CD4-positive, alpha-beta memory T cell (primary cell): Measurements from ENCODE around the gene CALML3. TPM values are rescaled to one million over a fixed set of nuclear protein-coding genes. Genes with fewer than 3 reads are reported as not detected.

Source experiments
- CTCF ChIA-PET: fragments of 350-600 bp; sonication (Branson Sonifier 250); formaldehyde crosslinking; loops from one replicate; lab custom pipeline; 2021; ENCODE audit warnings: inconsistent platforms; ENCODE audit not compliant: partially characterized antibody; lab: Charles Lee
- POLR2A ChIA-PET: fragments of 350-600 bp; sonication (Branson Sonifier 250); formaldehyde crosslinking; loops from one replicate; lab custom pipeline; 2021; ENCODE audit not compliant: partially characterized antibody; lab: Charles Lee
- DNase-seq, 5 donors: peaks; one replicate each; pipeline versions ENCODE4 v3.0.0 to v3.0.0-alpha.2; 2020 to 2022; ENCODE audit warnings: mixed read lengths in 1 of 5
- H3K27ac ChIP-seq: one replicate; pipeline ENCODE4 v1.7.0; 2013; ENCODE audit warnings: low read depth, low read length
- H3K27me3 ChIP-seq: 2 replicates; pipeline ENCODE4 v1.7.0; 2013; ENCODE audit warnings: mild to moderate bottlenecking, low read length, moderate library complexity; ENCODE audit not compliant: insufficient read depth
- H3K36me3 ChIP-seq: 2 replicates; pipeline ENCODE4 v1.7.0; 2013; ENCODE audit warnings: mild to moderate bottlenecking, low read length, moderate library complexity; ENCODE audit not compliant: insufficient read depth
- H3K4me1 ChIP-seq: 2 replicates; pipeline ENCODE4 v1.7.0; 2013; ENCODE audit warnings: mild to moderate bottlenecking, low read length, moderate library complexity; ENCODE audit not compliant: insufficient read depth
- H3K4me3 ChIP-seq, 2 donors: one replicate each; pipeline ENCODE4 v1.7.0; 2013; ENCODE audit warnings: low read length in 2 of 2, mild to moderate bottlenecking in 1 of 2
- H3K9me3 ChIP-seq, 2 donors: one replicate each; pipeline ENCODE4 v1.7.0; 2013; ENCODE audit warnings: low read length in 2 of 2, control low read depth in 1 of 2; ENCODE audit not compliant: control insufficient read depth in 1 of 2
- H3K27ac Mint-ChIP-seq, 7 donors: one replicate each; pipeline ENCODE4 v1.8.0; 2020 to 2021; ENCODE audit warnings: mixed read lengths in 7 of 7, mild to moderate bottlenecking in 6 of 7, inconsistent platforms in 3 of 7, moderate library complexity in 3 of 7
- H3K27me3 Mint-ChIP-seq, 2 donors: one replicate each; pipeline ENCODE4 v1.8.0; 2020 to 2021; ENCODE audit warnings: mixed read lengths in 2 of 2
- H3K36me3 Mint-ChIP-seq, 2 donors: one replicate each; pipeline ENCODE4 v1.8.0; 2020 to 2021; ENCODE audit warnings: mixed read lengths in 2 of 2, inconsistent platforms in 1 of 2, mild to moderate bottlenecking in 1 of 2
- H3K4me1 Mint-ChIP-seq, 4 donors: one replicate each; pipeline ENCODE4 v1.8.0; 2020 to 2021; ENCODE audit warnings: mixed read lengths in 4 of 4, mild to moderate bottlenecking in 1 of 4
- H3K4me3 Mint-ChIP-seq, 8 donors: one replicate each; pipeline ENCODE4 v1.8.0; 2020 to 2021; ENCODE audit warnings: mixed read lengths in 8 of 8, mild to moderate bottlenecking in 7 of 8, moderate library complexity in 6 of 8, inconsistent platforms in 3 of 8
- H3K9me3 Mint-ChIP-seq, 8 donors: one replicate each; pipeline ENCODE4 v1.8.0; 2020 to 2021; ENCODE audit warnings: mixed read lengths in 8 of 8, mild to moderate bottlenecking in 5 of 8, inconsistent platforms in 3 of 8, moderate library complexity in 1 of 8
- intact Hi-C: fragments of 100-400 bp; cut with micrococcal nuclease; formaldehyde crosslinking; loops from one replicate; pipeline ENCODE4 v1.15.1; 2023
- polyA plus RNA-seq, 2 donors: library from polyadenylated mRNA; unstranded; fragments of 300-500 nt; fragmentation: Illumina TruSeq; gene quantifications; one replicate each; pipeline ENCODE4 v1.2.3, GENCODE V29; 2021
- total RNA-seq, 2 experiments: library from RNA; stranded (reverse); gene quantifications; one replicate each; pipeline ENCODE4 v1.2.3, GENCODE V29; 2021

CALML3 gene
- total and polyA plus RNA-seq, 4 experiments from 2014 or later, result not detected

DNA sequence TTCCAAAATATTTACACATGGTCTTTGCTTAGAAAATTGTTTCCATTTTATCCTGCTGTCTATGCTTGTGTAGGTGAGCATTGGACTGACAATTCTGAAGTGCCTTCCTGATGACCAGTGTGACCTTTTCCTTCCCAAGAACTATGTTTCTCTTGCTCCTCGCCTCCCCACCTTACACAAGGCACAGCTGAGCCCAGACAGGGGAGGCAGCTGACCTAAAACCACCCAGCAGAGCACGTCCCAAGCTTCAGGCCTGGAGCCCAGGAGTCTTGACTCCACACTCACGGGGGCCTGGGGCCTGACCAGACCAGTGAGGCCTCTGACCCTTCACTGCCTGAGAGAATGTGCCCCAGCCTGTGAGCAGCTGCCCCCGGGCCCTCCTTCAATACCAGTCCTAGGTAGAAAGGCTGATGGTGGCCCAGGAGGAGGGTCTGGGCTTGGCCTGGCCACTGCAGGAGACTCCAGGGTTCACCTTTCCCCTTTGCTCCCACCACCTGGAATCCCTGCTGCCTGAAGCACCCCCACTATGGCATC lies 32.4 kb upstream of the CALML3 start:
- Histone ChIP-seq H3K27ac (no peak overlapping the region), H3K9me3 (no peaks in the 10 kb centered on the region), H3K4me3 (no peak overlapping the region), H3K4me1 (no peaks in the 10 kb centered on the region), H3K36me3 (no peaks in the 10 kb centered on the region), H3K27me3 (no peaks in the 10 kb centered on the region)
- DNase-seq, result no peak
- no peaks in the 10 kb centered on the region for H3K36me3 Mint-ChIP-seq
- no peak overlapping the region for H3K4me3 Mint-ChIP-seq
- H3K27me3 Mint-ChIP-seq, result peaks cover 0 to 2% of the 10 kb centered on the region in 2 donors
- intact Hi-C loops, result no loop called here
- no peak overlapping the region for H3K27ac Mint-ChIP-seq
- CTCF ChIA-PET, result no interaction called here
- POLR2A ChIA-PET, result no interaction called here
- H3K4me1 Mint-ChIP-seq, result peaks cover 0 to 4% (median 0%) of the 10 kb centered on the region in 4 donors
- peaks cover 0 to 9% (median 5%) of the 10 kb centered on the region in 8 donors for H3K9me3 Mint-ChIP-seq

DNA sequence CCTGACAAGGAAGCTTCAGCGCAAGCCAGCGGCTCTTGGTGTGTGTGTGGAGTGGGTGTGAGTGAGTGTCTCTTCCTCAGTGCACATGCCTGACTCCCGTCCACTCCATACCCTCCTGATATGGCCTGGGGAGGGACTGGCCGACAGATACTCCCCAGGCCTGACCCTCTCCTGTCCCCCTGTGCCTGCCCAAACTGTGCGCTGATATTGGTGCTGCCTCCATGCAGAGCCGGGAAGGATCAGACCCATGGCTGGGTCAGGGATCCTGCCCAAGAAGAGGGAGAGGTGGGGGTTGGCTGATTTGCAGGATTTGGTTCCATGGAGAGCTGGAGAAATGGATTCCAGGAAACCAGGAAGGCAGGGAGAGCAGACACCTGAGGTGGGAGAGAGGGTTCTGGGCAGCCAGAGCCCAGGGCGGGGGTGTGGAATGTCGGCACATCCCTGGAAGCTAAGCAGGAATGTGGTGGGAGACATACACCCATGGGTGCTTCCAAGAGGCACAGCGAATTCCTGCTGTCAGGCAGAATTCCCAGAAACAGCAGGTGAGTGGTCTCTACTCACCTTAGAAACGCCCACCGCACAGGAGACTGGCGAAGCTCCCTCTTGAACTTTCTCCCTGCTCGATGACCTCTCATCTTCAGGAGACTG lies 31.7 kb upstream of the CALML3 start:
- peaks cover 0 to 9% (median 5%) of the 10 kb centered on the region in 8 donors for H3K9me3 Mint-ChIP-seq
- POLR2A ChIA-PET, result no interaction called here

DNA sequence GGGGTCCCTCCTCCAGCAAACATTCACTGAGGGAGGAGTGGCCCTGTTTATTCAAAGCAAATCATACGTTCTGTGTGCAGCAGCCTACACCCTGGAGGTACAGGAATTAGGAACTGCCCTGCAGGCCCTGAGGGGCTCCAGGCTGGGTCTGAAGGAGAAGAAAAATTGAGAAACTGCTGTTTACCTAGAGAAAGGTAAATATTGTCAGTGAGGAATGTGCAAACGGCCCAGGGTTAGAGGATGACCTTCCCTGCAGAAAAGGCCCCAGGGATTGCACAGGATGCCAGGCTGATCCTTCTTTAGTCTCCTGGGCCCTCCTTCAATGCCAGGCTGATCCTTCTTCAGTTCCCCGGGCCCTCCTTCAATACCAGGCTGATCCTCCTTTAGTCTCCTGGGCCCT lies 31.1 kb upstream of the CALML3 start:
- Mint-ChIP-seq H3K4me1 (peaks cover 0 to 2% (median 0%) of the 10 kb centered on the region in 4 donors), H3K27ac (no peak overlapping the region), H3K4me3 (no peak overlapping the region), H3K27me3 (no peaks in the 10 kb centered on the region), H3K9me3 (peaks cover 0 to 9% (median 5%) of the 10 kb centered on the region in 8 donors), H3K36me3 (no peaks in the 10 kb centered on the region)
- H3K36me3 ChIP-seq, result no peaks in the 10 kb centered on the region
- no peak for DNase-seq
- no peaks in the 10 kb centered on the region for H3K27me3 ChIP-seq
- intact Hi-C loops, result no loop called here
- no peak overlapping the region for H3K27ac ChIP-seq
- no peak overlapping the region for H3K4me3 ChIP-seq
- CTCF ChIA-PET, result no interaction called here
- no peaks in the 10 kb centered on the region for H3K9me3 ChIP-seq
- POLR2A ChIA-PET, result no interaction called here
- no peaks in the 10 kb centered on the region for H3K4me1 ChIP-seq

More for the DNA sequence above, 31.7 kb upstream of the CALML3 start:
- Histone ChIP-seq H3K4me1 (no peaks in the 10 kb centered on the region), H3K27ac (no peak overlapping the region), H3K4me3 (no peak overlapping the region), H3K9me3 (no peaks in the 10 kb centered on the region), H3K27me3 (no peaks in the 10 kb centered on the region), H3K36me3 (no peaks in the 10 kb centered on the region)
- Mint-ChIP-seq H3K36me3 (no peaks in the 10 kb centered on the region), H3K27me3 (peaks cover 0 to 2% of the 10 kb centered on the region in 2 donors), H3K4me3 (no peak overlapping the region), H3K4me1 (peaks cover 0 to 4% (median 0%) of the 10 kb centered on the region in 4 donors), H3K27ac (no peak overlapping the region)
- no peak for DNase-seq
- intact Hi-C loops, result no loop called here
- CTCF ChIA-PET, result no interaction called here

DNA sequence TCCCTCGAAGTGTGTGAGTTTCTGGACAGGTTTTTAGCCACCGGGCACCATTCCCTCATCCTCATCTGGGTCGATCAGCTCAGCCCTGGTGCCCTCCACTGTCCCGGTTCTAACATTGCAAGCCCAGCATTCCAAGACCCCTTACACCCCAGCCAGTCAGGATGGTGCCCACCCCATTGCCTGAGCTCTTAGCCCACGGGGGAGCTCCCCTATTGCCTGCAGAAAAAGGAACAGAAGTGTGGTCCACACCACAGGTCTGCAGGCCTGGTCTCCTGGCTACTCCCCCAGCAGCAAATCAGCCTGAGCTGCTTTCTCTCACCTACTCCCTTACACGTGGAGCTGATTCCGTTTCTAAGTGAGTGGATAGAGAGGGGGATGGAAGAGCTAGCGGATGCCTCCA lies 30.1 kb upstream of the CALML3 start:
- Mint-ChIP-seq H3K4me3 (no peak overlapping the region), H3K9me3 (peaks cover 0 to 9% (median 5%) of the 10 kb centered on the region in 8 donors), H3K27ac (no peak overlapping the region), H3K36me3 (no peaks in the 10 kb centered on the region), H3K27me3 (no peaks in the 10 kb centered on the region), H3K4me1 (no peaks in the 10 kb centered on the region)
- H3K27me3 ChIP-seq, result no peaks in the 10 kb centered on the region
- no peak overlapping the region for H3K4me3 ChIP-seq
- H3K36me3 ChIP-seq, result no peaks in the 10 kb centered on the region
- no peaks in the 10 kb centered on the region for H3K4me1 ChIP-seq
- POLR2A ChIA-PET, result no interaction called here
- H3K27ac ChIP-seq, result no peak overlapping the region
- no peak for DNase-seq
- no peaks in the 10 kb centered on the region for H3K9me3 ChIP-seq
- CTCF ChIA-PET, result no interaction called here
- intact Hi-C loops, result no loop called here

DNA sequence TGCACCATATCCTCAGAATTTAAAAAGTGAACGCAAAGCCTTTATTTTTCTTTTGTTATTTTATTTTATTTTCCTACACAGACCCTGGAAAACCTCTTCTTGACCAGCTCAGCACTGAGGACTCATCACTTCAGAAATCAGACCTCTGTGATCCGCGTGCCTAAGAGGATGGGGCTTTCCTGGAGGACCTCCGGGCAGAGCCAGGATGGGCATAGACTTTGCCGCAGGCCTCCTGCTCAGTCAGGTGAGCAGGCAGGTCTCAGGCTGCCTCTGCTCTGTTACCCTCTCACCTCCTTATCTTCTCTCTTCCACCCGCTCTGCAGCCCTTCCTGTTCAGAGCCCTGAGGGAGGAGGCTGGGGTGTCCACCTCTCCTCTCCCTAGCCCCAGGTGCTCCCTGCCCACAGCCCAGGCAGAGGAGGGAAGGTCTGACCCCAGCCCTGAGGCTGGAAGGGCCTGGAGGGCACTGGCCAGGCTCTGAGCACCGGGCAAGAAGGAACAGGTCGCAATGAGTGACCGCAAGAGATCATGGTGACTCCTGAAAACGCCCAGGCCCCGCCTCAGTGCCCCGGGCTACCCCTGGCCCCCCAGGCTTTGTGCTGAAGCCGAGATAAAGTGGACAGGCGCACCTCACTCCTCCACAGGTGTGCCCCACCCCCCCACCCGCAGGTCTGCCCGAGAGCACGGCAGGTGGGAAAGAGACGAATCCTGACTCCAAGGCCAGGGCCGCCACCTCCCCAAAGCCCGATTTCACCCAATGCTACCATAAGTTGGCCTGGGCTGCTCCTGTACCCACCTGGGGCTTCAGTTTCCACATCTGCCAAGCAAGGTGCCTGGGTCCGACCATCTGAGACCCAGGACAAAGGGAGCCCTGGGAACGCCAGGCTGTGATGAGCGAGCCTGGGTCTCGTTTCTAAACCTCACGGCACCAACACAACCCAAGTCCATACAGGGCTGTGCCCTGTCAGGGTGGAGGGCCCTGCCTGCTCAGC lies 28.2 kb upstream of the CALML3 start:
- CTCF ChIA-PET, result no interaction called here
- POLR2A ChIA-PET, result interaction anchor here (0.7 kb wide), 1 partner anchor 12 kb away, joined by 3 read pairs; no protein-coding TSS in a partner anchor
- peaks cover 0 to 3% of the 10 kb centered on the region in 2 donors for H3K27me3 Mint-ChIP-seq

DNA sequence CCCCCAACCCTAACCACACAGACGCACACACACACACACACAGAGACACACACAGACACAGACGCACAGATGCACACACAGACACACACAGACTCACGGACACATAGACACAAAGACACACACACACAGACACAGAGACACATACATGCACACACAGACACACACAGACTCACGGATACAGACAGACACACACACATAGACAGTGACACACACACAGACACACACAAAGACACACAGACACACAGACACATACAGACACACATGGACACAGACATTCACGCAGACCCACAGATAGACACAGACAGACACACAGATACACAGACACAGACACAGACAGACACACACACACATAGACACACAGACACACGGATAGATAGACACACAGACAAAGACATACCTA lies 27.5 kb upstream of the CALML3 start:
- no peak overlapping the region for H3K4me3 Mint-ChIP-seq
- peaks cover 0 to 4% (median under 1%) of the 10 kb centered on the region in 8 donors for H3K9me3 Mint-ChIP-seq
- Histone ChIP-seq H3K27ac (no peak overlapping the region), H3K4me3 (no peak overlapping the region), H3K27me3 (no peaks in the 10 kb centered on the region), H3K9me3 (no peaks in the 10 kb centered on the region), H3K4me1 (no peaks in the 10 kb centered on the region), H3K36me3 (no peaks in the 10 kb centered on the region)
- H3K36me3 Mint-ChIP-seq, result no peaks in the 10 kb centered on the region
- no peaks in the 10 kb centered on the region for H3K4me1 Mint-ChIP-seq
- CTCF ChIA-PET, result no interaction called here
- peaks cover 0 to 3% of the 10 kb centered on the region in 2 donors for H3K27me3 Mint-ChIP-seq
- H3K27ac Mint-ChIP-seq, result no peak overlapping the region
- no peak for DNase-seq
- POLR2A ChIA-PET, result no interaction called here
- intact Hi-C loops, result no loop called here

More for the DNA sequence above, 28.2 kb upstream of the CALML3 start:
- Histone ChIP-seq H3K9me3 (no peaks in the 10 kb centered on the region), H3K27me3 (no peaks in the 10 kb centered on the region), H3K36me3 (no peaks in the 10 kb centered on the region), H3K27ac (no peak overlapping the region), H3K4me3 (no peak overlapping the region), H3K4me1 (no peaks in the 10 kb centered on the region)
- H3K36me3 Mint-ChIP-seq, result no peaks in the 10 kb centered on the region
- H3K9me3 Mint-ChIP-seq, result peaks cover 0 to 9% (median 5%) of the 10 kb centered on the region in 8 donors
- H3K27ac Mint-ChIP-seq, result no peak overlapping the region
- H3K4me1 Mint-ChIP-seq, result no peaks in the 10 kb centered on the region
- no peak overlapping the region for H3K4me3 Mint-ChIP-seq
- intact Hi-C loops, result no loop called here
- no peak for DNase-seq
